ENCODE measurements around the gene REEP1.

GRCh38 chr2:86171295-86171694 is 166.1 kb downstream of the REEP1 start:
- TF ChIP-seq, protein P1, sequence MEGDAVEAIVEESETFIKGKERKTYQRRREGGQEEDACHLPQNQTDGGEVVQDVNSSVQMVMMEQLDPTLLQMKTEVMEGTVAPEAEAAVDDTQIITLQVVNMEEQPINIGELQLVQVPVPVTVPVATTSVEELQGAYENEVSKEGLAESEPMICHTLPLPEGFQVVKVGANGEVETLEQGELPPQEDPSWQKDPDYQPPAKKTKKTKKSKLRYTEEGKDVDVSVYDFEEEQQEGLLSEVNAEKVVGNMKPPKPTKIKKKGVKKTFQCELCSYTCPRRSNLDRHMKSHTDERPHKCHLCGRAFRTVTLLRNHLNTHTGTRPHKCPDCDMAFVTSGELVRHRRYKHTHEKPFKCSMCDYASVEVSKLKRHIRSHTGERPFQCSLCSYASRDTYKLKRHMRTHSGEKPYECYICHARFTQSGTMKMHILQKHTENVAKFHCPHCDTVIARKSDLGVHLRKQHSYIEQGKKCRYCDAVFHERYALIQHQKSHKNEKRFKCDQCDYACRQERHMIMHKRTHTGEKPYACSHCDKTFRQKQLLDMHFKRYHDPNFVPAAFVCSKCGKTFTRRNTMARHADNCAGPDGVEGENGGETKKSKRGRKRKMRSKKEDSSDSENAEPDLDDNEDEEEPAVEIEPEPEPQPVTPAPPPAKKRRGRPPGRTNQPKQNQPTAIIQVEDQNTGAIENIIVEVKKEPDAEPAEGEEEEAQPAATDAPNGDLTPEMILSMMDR (IDR thresholded peaks at IDR 0.05), result no peak
- no peak for TF ChIP-seq POLR2A (IDR thresholded peaks at IDR 0.05)

Data from uterus (tissue), 2 donors.